ENCODE results near the gene GMDS. TPM values are rescaled to one million over a fixed set of nuclear protein-coding genes. Genes with fewer than 3 reads are reported as not detected.

Gene GMDS
- total RNA-seq, 1 donor from 2014 or later = 34.0 TPM

DNA sequence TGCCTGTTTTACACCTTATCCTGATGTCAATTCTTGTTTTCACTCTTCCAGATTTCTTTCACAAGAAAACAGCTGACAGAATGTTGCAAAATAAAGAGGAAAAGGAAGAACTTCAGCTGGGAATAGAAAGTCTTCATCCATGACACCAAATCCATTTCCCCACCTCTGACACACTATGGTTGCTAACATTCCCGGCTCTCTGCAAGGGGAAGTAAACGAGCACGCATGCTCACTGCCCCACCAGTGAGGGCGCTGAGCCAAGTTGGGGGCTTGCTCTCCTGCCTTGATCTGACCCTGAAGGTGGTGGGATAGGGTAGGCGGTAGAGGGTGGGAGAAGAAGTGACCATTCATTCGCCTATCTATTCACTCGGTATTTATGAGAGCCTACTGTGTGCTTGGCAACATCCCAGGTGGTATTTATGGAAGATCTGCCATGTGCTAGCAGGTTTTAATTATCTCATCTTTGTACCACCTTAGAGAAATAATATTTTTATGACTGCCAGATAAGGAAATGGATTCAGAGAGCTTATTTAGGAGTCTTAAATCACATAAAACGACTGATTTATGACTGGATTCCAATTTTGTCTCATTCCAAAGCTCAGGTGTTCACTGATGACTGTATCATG, 429.5 kb downstream of the GMDS start:
- Mint-ChIP-seq H3K4me3 (ENCODE audit: unreplicated experiment) (no peak overlapping the region), H3K27ac (ENCODE audit: unreplicated experiment) (no peak overlapping the region), H3K9me3 (ENCODE audit: low read depth) (no peaks in the 10 kb centered on the region), H3K36me3 (ENCODE audit: low read depth) (no peaks in the 10 kb centered on the region), H3K27me3 (ENCODE audit: low read depth) (no peaks in the 10 kb centered on the region), H3K4me1 (ENCODE audit: low read depth) (peaks cover 21% of the 10 kb centered on the region)
- DNase-seq (ENCODE audit: low spot score) = no peak
- TF ChIP-seq, protein P1, sequence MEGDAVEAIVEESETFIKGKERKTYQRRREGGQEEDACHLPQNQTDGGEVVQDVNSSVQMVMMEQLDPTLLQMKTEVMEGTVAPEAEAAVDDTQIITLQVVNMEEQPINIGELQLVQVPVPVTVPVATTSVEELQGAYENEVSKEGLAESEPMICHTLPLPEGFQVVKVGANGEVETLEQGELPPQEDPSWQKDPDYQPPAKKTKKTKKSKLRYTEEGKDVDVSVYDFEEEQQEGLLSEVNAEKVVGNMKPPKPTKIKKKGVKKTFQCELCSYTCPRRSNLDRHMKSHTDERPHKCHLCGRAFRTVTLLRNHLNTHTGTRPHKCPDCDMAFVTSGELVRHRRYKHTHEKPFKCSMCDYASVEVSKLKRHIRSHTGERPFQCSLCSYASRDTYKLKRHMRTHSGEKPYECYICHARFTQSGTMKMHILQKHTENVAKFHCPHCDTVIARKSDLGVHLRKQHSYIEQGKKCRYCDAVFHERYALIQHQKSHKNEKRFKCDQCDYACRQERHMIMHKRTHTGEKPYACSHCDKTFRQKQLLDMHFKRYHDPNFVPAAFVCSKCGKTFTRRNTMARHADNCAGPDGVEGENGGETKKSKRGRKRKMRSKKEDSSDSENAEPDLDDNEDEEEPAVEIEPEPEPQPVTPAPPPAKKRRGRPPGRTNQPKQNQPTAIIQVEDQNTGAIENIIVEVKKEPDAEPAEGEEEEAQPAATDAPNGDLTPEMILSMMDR (IDR thresholded peaks at IDR 0.05) = no peak

GRCh38 chr6:1814279-1814678, 431.1 kb downstream of the GMDS start:
- Mint-ChIP-seq H3K9me3 (ENCODE audit: low read depth) (no peaks in the 10 kb centered on the region), H3K4me1 (ENCODE audit: low read depth) (peaks cover 11% of the 10 kb centered on the region), H3K4me3 (ENCODE audit: unreplicated experiment) (no peak overlapping the region), H3K27ac (ENCODE audit: unreplicated experiment) (peak overlapping the region; percentile 27), H3K27me3 (ENCODE audit: low read depth) (no peaks in the 10 kb centered on the region), H3K36me3 (ENCODE audit: low read depth) (no peaks in the 10 kb centered on the region)
- DNase-seq (ENCODE audit: low spot score) = no peak
- TF ChIP-seq, protein P1 (IDR thresholded peaks at IDR 0.05) = no peak

- TF ChIP-seq, protein P1 (IDR thresholded peaks at IDR 0.05) = no peak
- Mint-ChIP-seq H3K27me3 (ENCODE audit: low read depth) (no peaks in the 10 kb centered on the region), H3K36me3 (ENCODE audit: low read depth) (no peaks in the 10 kb centered on the region), H3K27ac (ENCODE audit: unreplicated experiment) (no peak overlapping the region), H3K9me3 (ENCODE audit: low read depth) (no peaks in the 10 kb centered on the region), H3K4me3 (ENCODE audit: unreplicated experiment) (no peak overlapping the region), H3K4me1 (ENCODE audit: low read depth) (peaks cover 10% of the 10 kb centered on the region)
- DNase-seq (ENCODE audit: low spot score) = no peak
Measured at GRCh38 chr6:1812487-1812886, 432.9 kb downstream of the GMDS start.

DNA sequence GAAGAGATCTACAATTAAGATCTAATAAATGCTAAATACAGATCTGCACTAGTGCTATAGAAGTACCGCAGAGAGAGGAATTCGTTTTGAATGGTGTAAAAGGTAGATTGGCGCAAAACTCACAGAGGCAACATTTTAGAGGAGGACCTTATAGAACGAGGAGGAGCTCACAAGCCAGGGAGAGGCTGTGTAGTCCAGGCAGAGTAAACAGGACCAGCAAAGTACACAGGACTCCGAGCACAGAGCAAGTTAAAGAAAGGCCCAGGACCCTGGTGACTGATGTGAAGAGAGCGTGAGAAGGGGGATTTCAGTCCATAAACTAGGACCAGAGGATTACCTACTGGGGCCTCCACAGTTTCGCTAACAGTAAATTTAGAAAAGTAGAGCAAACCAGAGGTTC, 433.4 kb downstream of the GMDS start:
- Mint-ChIP-seq H3K27me3 (ENCODE audit: low read depth) (no peaks in the 10 kb centered on the region), H3K4me3 (ENCODE audit: unreplicated experiment) (no peak overlapping the region), H3K4me1 (ENCODE audit: low read depth) (peaks cover 6% of the 10 kb centered on the region), H3K27ac (ENCODE audit: unreplicated experiment) (no peak overlapping the region), H3K9me3 (ENCODE audit: low read depth) (no peaks in the 10 kb centered on the region), H3K36me3 (ENCODE audit: low read depth) (no peaks in the 10 kb centered on the region)
- TF ChIP-seq, protein P1 (IDR thresholded peaks at IDR 0.05) = no peak
- no peak for DNase-seq (ENCODE audit: low spot score)

DNA sequence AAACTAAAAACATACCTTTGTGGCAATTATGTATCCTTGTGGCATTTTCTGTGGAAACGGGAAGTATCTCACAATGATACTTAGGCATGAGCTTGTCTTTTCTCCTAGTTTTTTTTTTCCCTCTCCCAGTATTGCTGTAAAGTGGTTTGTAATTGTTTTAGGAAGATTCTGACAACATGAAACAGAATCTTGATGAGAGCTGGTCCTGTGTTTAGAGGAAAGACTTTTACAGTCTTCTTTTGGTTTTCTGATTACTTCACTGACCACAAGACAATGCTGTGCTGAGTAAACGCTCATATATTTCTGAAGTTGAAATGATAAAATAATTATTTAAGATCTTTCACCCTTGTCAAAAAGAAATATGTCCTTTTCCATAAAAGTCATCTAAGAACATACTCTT, 434.5 kb downstream of the GMDS start:
- Mint-ChIP-seq H3K27me3 (ENCODE audit: low read depth) (no peaks in the 10 kb centered on the region), H3K27ac (ENCODE audit: unreplicated experiment) (no peak overlapping the region), H3K4me3 (ENCODE audit: unreplicated experiment) (no peak overlapping the region), H3K9me3 (ENCODE audit: low read depth) (no peaks in the 10 kb centered on the region), H3K4me1 (ENCODE audit: low read depth) (peaks cover 16% of the 10 kb centered on the region), H3K36me3 (ENCODE audit: low read depth) (no peaks in the 10 kb centered on the region)
- TF ChIP-seq, protein P1 (IDR thresholded peaks at IDR 0.05) = no peak
- DNase-seq (ENCODE audit: low spot score) = no peak
